Hepatocyte (in vitro differentiated cells): ENCODE results near the gene LRBA.
"Not testable (repeated sequence)": the region's sequence is repeated elsewhere in the genome, so short reads cannot be mapped to it uniquely, and the experiment has no call there.

ENCODE experiments used
- EZH2 ChIP-seq: fragments of 200-600 bp; sonication (generic); IDR thresholded peaks from 2 replicates; pipeline ENCODE4 v1.6.1; 2016; ENCODE audit warnings: antibody characterized with exemption, mild to moderate bottlenecking, borderline replicate concordance
- TF ChIP-seq, protein P1 (sequence below): fragments of 200-600 bp; sonication (generic); IDR thresholded peaks from 2 replicates; pipeline ENCODE4 v1.5.1; 2016; ENCODE audit warnings: antibody characterized with exemption, mild to moderate bottlenecking; ENCODE audit not compliant: poor library complexity

DNA sequence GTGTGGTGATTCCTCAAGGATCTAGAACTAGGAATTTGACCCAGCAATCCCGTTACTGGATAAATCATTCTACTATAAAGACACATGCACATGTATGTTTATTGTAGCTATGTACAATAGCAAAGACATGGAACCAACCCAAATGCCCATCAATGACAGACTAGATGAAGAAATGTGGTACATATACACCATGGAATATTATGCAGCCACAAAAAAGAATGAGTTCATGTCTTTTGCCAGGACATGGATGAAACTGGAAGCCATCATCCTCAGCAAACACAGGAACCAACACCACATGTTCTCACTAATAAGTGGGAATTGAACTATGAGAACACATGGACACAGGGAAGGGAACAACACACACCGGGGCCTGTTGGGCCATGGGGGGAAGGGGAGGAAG is 450.1 kb downstream of the LRBA start:
- not testable (repeated sequence) for TF ChIP-seq EZH2
- TF ChIP-seq, protein P1, sequence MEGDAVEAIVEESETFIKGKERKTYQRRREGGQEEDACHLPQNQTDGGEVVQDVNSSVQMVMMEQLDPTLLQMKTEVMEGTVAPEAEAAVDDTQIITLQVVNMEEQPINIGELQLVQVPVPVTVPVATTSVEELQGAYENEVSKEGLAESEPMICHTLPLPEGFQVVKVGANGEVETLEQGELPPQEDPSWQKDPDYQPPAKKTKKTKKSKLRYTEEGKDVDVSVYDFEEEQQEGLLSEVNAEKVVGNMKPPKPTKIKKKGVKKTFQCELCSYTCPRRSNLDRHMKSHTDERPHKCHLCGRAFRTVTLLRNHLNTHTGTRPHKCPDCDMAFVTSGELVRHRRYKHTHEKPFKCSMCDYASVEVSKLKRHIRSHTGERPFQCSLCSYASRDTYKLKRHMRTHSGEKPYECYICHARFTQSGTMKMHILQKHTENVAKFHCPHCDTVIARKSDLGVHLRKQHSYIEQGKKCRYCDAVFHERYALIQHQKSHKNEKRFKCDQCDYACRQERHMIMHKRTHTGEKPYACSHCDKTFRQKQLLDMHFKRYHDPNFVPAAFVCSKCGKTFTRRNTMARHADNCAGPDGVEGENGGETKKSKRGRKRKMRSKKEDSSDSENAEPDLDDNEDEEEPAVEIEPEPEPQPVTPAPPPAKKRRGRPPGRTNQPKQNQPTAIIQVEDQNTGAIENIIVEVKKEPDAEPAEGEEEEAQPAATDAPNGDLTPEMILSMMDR = not testable (repeated sequence)
